SJSA1 (cell line): ENCODE data around the gene EFNA3. TPM values are rescaled to one million over a fixed set of nuclear protein-coding genes. Genes with fewer than 3 reads are reported as not detected.
A peak's percentile ranks its signal among the peaks of the same experiment; 100 is the strongest.

Experiments used
- DNase-seq, 2 experiments: peaks; one replicate each; pipeline ENCODE4 v3.0.0-alpha.2; 2015 to 2020; ENCODE audit warnings: low spot score in 2 of 2, low read depth in 1 of 2
- H3K27ac ChIP-seq: fragments of 250-450 bp; sonication (Bioruptor Pico); 2 replicates; pipeline ENCODE4 v1.5.1; 2020; ENCODE audit warnings: mild to moderate bottlenecking, moderate library complexity
- H3K27me3 ChIP-seq: fragments of 250-450 bp; sonication (Bioruptor Pico); replicated peaks from 2 replicates; pipeline ENCODE4 v1.5.1; 2020; ENCODE audit warnings: mild to moderate bottlenecking, moderate library complexity
- H3K36me3 ChIP-seq: fragments of 250-450 bp; sonication (Bioruptor Pico); 2 replicates; pipeline ENCODE4 v1.5.1; 2020; ENCODE audit warnings: mild to moderate bottlenecking
- H3K4me1 ChIP-seq: fragments of 250-450 bp; sonication (Bioruptor Pico); replicated peaks from 2 replicates; pipeline ENCODE4 v1.6.1; 2021; ENCODE audit warnings: mild to moderate bottlenecking
- H3K4me3 ChIP-seq: fragments of 250-450 bp; sonication (Bioruptor Pico); 2 replicates; pipeline ENCODE4 v1.5.1; 2020; ENCODE audit warnings: mild to moderate bottlenecking
- H3K9me3 ChIP-seq: fragments of 250-450 bp; sonication (Bioruptor Pico); replicated peaks from 2 replicates; pipeline ENCODE4 v1.5.1; 2020; ENCODE audit warnings: mild to moderate bottlenecking
- total RNA-seq: library from RNA; depleted of rRNA; stranded (reverse); fragments of >200 nt; shearing (Covaris generic); gene quantifications from 2 replicates; pipeline ENCODE4 v1.2.3, GENCODE V29; 2014; rRNA removed

Gene EFNA3, protein sequence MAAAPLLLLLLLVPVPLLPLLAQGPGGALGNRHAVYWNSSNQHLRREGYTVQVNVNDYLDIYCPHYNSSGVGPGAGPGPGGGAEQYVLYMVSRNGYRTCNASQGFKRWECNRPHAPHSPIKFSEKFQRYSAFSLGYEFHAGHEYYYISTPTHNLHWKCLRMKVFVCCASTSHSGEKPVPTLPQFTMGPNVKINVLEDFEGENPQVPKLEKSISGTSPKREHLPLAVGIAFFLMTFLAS
- total RNA-seq, result 0.21 and 0.85 TPM in 2 replicates

GRCh38 chr1:155078469-155079209, at the start of gene EFNA3:
Gene EFNA3, plus strand, starts transcription at chr1:155078837. Its CDS starts 105 bp downstream, at chr1:155078942.
- Histone ChIP-seq H3K4me3 (peak within 1 kb of the TSS; percentile 29), H3K36me3 (no peaks in the 10 kb centered on the region), H3K9me3 (no peaks in the 10 kb centered on the region), H3K4me1 (peaks cover 37% of the 10 kb centered on the region), H3K27ac (no peak within 1 kb of the TSS), H3K27me3 (peaks cover 68% of the 10 kb centered on the region)
- peak in 1 of 2 experiments; percentile 69 for DNase-seq

DNA sequence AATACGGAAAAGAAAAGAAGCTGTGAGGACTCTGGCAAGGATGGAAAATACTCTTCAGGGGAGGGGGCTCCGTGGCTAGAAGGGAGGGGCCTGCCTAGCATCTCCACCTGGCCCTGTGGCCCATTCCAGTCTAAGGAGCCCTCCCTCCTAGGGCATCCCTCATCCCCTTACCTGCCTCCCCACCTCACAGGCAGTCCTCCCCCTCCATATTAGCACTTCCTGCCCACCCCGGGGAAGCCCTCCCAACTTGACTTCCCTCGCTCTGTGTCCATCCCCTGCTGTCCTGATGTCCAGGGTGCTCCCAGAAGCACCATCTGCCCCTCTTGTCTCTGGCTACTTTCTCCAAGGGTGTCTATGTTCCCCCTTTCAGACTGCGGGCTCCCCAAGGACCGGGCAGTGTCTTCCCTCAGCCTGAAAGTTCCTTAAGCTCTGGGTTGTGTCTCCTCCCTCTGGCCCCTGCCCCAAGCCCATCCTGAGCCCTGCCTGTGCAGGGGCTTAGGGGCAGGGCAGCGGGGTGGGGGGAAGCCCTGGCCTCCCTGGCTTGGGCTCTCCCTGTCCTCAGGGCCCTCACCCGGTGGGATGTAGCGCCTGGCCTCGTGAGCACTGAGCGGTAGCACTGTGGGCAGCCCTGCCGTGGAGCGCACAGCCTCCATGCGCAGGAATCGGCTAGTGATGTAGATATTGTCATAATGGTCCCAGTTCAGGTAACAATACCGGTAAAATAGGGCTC, 49.0 kb upstream of the EFNA3 start:
- H3K9me3 ChIP-seq, result no peaks in the 10 kb centered on the region
- H3K27ac ChIP-seq, result no peak overlapping the region
- no peak overlapping the region for H3K4me3 ChIP-seq

DNA sequence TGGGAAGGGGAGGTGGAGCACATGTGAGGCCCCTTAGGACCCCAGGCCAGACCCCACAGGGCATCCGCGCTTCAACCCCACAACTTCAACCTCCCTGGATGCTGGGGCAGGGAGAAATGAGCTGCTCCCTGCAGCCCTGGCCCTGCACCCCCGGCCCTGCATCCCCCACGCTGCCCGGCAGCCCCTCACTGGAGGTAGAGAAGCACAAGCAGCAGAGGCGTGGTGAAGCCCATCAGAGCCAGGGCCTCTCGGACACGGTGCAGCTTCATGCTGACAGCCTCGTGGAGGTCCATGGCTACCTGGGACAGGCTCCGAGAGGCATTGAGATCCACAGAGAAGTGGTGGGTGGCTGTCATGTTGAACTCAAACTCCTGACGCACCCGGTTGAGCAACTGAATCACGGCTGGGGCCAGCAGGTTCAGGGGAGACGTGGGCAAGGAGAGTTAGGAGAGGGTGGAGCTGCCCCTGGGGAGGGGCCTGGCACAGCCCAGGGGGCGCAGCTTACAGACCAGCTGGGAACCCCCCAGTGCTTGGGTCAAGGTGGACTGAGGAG, 48.3 kb upstream of the EFNA3 start:
- Histone ChIP-seq H3K27me3 (no peaks in the 10 kb centered on the region; the same call in 1 of the 2 replicates), H3K4me1 (peaks cover 6% of the 10 kb centered on the region), H3K9me3 (no peaks in the 10 kb centered on the region), H3K4me3 (no peak overlapping the region), H3K27ac (no peak overlapping the region), H3K36me3 (no peaks in the 10 kb centered on the region)
- no peak for DNase-seq

More for the DNA sequence above, 49.0 kb upstream of the EFNA3 start:
- Histone ChIP-seq H3K4me1 (peaks cover 6% of the 10 kb centered on the region), H3K36me3 (no peaks in the 10 kb centered on the region), H3K27me3 (no peaks in the 10 kb centered on the region; the same call in 1 of the 2 replicates)
- DNase-seq, result no peak

GRCh38 chr1:155030899-155031298, 47.7 kb upstream of the EFNA3 start:
- H3K27me3 ChIP-seq, result no peaks in the 10 kb centered on the region; the same call in 1 of the 2 replicates
- no peaks in the 10 kb centered on the region for H3K9me3 ChIP-seq
- no peak overlapping the region for H3K4me3 ChIP-seq
- no peaks in the 10 kb centered on the region for H3K36me3 ChIP-seq
- peaks cover 6% of the 10 kb centered on the region for H3K4me1 ChIP-seq
- H3K27ac ChIP-seq, result no peak overlapping the region
- DNase-seq, result no peak

DNA sequence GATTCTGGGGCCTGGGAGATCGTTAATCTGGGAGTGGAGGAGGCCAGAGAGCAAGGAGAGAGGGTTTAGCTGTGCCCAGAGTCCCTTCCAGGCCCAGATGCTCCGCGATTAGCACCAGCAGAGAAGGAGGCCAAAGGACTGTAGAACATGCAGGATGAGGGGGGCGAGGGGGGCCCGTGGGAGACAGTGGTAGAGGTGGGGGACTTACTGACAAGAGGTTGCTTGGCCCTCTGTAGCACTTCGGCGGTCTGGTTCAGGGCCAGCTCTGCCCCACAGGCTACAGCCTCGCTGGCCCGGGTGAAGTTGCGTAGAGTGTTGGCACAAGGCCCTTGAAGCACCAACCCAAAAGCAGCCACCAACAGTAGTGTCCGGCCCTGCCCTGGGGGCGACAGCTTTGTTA, 45.8 kb upstream of the EFNA3 start:
- H3K27me3 ChIP-seq, result peaks cover 4% of the 10 kb centered on the region; the same call in 1 of the 2 replicates
- no peaks in the 10 kb centered on the region for H3K4me1 ChIP-seq
- H3K27ac ChIP-seq, result no peak overlapping the region
- H3K36me3 ChIP-seq, result no peaks in the 10 kb centered on the region
- H3K9me3 ChIP-seq, result no peaks in the 10 kb centered on the region
- no peak for DNase-seq
- H3K4me3 ChIP-seq, result no peak overlapping the region

- H3K4me3 ChIP-seq, result no peak within 1 kb of the TSS
- DNase-seq, result no peak
- no peaks in the 10 kb centered on the region for H3K4me1 ChIP-seq
- peaks cover 4% of the 10 kb centered on the region; the same call in 1 of the 2 replicates for H3K27me3 ChIP-seq
- no peak within 1 kb of the TSS for H3K27ac ChIP-seq
- no peaks in the 10 kb centered on the region for H3K36me3 ChIP-seq
- no peaks in the 10 kb centered on the region for H3K9me3 ChIP-seq
Measured at GRCh38 chr1:155033524-155033923, 45.1 kb upstream of the EFNA3 start, which contains the start of the genes DCST1 and DCST2. Gene DCST1, plus strand, starts transcription at chr1:155033824. Its CDS starts 213 bp downstream, at chr1:155034037. Gene DCST2, minus strand, starts transcription at chr1:155033781. Its CDS starts 80 bp downstream, at chr1:155033701.

DNA sequence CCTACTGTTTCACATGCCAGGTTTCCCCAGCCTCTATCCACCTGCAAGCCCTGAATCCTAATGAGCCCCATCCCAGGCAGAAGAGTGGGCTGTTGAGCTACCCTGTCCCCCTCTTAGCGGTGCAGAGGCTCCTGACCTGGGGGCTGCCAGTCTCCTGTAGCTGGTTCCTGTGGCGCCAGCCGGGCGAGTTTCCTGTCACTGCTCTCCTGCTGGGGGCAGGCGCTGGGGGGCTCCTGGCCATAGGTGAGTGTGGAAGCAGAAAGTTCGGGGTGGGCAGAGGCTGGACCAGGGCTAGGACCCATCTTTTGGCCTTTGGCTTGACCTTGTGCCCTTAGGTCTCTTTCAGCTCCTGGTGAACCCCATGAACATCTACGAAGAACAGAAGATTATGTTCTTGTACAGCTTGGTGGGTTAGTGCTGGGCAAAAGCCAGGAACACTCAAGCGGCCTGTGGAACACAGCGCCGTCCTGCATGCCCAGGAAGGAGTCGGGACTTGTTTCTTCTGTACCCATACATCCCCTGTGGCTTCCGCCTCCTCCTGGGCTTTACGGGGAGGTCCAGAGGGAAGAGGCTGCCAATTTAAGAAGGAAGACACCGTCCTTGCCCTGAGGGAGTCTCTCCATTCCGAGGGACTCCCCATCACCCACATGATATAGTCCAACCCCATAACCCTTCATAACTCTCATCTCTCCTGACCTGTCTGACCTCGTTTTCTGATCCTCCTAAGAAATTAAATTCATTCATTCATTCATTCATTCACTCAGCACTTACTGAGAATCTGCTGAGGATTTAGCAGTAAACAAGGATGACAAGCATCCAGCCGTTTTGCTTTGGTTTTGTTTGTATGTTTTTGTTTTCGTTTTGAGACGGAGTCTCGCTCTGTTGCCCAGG, 44.1 kb upstream of the EFNA3 start:
- Histone ChIP-seq H3K9me3 (no peaks in the 10 kb centered on the region), H3K36me3 (no peaks in the 10 kb centered on the region), H3K4me1 (no peaks in the 10 kb centered on the region), H3K4me3 (no peak overlapping the region), H3K27ac (no peak overlapping the region), H3K27me3 (peaks cover 4% of the 10 kb centered on the region; the same call in 1 of the 2 replicates)
- DNase-seq, result no peak

GRCh38 chr1:155035936-155036335, 42.7 kb upstream of the EFNA3 start:
- Histone ChIP-seq H3K27me3 (peaks cover 4% of the 10 kb centered on the region; the same call in 1 of the 2 replicates), H3K4me1 (no peaks in the 10 kb centered on the region), H3K27ac (no peak overlapping the region), H3K4me3 (no peak overlapping the region), H3K36me3 (no peaks in the 10 kb centered on the region), H3K9me3 (no peaks in the 10 kb centered on the region)
- no peak for DNase-seq

GRCh38 chr1:155037043-155037442, 41.6 kb upstream of the EFNA3 start:
- no peaks in the 10 kb centered on the region for H3K36me3 ChIP-seq

DNA sequence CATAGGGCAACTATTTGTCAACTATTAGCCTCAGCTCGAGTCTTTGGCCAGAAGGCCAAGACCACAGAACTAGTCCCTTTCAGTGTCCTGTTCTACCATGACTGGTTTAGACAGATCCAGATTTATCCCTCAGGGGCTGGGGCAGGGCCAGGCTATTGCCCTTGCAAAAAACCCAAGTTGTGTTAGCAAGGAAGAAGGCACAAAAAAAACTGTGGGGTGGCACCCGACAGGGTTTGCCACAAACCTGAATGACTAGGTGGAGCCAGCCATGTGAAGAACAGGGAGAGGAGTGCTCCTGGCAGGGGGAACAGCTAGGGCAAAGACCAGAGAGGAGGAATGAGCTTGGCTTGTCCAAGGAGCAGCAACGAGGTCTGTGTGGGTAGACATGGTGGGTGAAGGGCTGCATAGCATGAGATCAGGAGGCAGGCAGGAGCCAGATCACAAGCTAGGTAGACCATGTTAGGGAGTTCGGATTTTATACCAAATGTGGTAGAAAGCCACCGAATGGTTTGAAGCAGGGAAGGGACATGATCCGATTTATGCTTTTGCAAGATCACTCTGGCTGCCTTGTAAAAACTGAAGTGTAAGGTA, 40.7 kb upstream of the EFNA3 start:
- no peak for DNase-seq
- Histone ChIP-seq H3K4me3 (no peak overlapping the region), H3K27me3 (peaks cover 4% of the 10 kb centered on the region; the same call in 1 of the 2 replicates), H3K27ac (no peak overlapping the region), H3K36me3 (no peaks in the 10 kb centered on the region), H3K4me1 (no peaks in the 10 kb centered on the region), H3K9me3 (no peaks in the 10 kb centered on the region)

More at GRCh38 chr1:155037043-155037442, 41.6 kb upstream of the EFNA3 start:
- no peak overlapping the region for H3K27ac ChIP-seq
- no peaks in the 10 kb centered on the region for H3K4me1 ChIP-seq
- H3K4me3 ChIP-seq, result no peak overlapping the region
- DNase-seq, result no peak
- H3K9me3 ChIP-seq, result no peaks in the 10 kb centered on the region
- peaks cover 4% of the 10 kb centered on the region; the same call in 1 of the 2 replicates for H3K27me3 ChIP-seq

GRCh38 chr1:155038602-155039307, 39.9 kb upstream of the EFNA3 start:
- no peak overlapping the region for H3K27ac ChIP-seq
- H3K27me3 ChIP-seq, result peaks cover 4% of the 10 kb centered on the region; the same call in 1 of the 2 replicates
- no peak overlapping the region for H3K4me3 ChIP-seq
- H3K9me3 ChIP-seq, result no peaks in the 10 kb centered on the region
- no peaks in the 10 kb centered on the region for H3K36me3 ChIP-seq
- DNase-seq, result no peak
- no peaks in the 10 kb centered on the region for H3K4me1 ChIP-seq

DNA sequence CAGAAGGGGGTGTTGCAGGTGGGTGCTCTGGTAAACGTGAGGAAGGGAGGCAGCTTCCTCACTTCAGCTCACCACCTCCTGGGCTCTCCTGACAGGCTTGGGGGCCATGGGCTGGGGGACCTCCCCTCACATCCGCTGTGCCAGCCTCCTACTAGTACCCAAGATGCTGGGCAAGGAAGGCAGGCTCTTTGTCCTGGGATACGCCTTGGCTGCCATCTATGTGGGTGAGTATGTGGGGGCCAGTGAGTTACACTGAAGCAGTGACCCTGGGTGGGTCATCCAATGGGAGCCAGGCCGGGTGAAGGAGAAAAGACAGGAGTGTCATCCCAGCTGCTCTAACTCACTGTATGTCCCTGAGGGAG, 39.3 kb upstream of the EFNA3 start:
- Histone ChIP-seq H3K36me3 (no peaks in the 10 kb centered on the region), H3K27me3 (peaks cover 4% of the 10 kb centered on the region; the same call in 1 of the 2 replicates), H3K27ac (no peak overlapping the region), H3K9me3 (no peaks in the 10 kb centered on the region), H3K4me3 (no peak overlapping the region), H3K4me1 (no peaks in the 10 kb centered on the region)
- no peak for DNase-seq
